GM12878 (cell line): ENCODE results near the gene PCSK2. TPM values are rescaled to one million over a fixed set of nuclear protein-coding genes. Genes with fewer than 3 reads are reported as not detected.

Experiments
- ATAC-seq: fragments of 200-7000 bp; cut with Tn5 transposase; 3 replicates; pipeline ENCODE4 v1.9.1; 2020; ENCODE audit warnings: mild to moderate bottlenecking, moderate library complexity
- BruUV-seq: library from RNA; stranded (reverse); fragments of 400-500 nt; replicated peaks from 2 replicates; lab custom pipeline; 2021; lab: Mats Ljungman, UMichigan
- CTCF ChIA-PET: fragments of 300-600 bp; sonication (Branson Sonifier 250); formaldehyde crosslinking; extraction: SDS; loops from one replicate; lab custom pipeline; 2021; ENCODE audit warnings: inconsistent platforms; lab: Yijun Ruan, JAX
- POLR2A ChIA-PET: fragments of 350-600 bp; formaldehyde crosslinking; extraction: SDS; loops from one replicate; lab custom pipeline; 2021; ENCODE audit warnings: inconsistent platforms; lab: Charles Lee
- RAD21 ChIA-PET: fragments of 300-600 bp; sonication (Branson Sonifier 250); formaldehyde crosslinking; loops from one replicate; lab custom pipeline; 2023; ENCODE audit warnings: antibody characterized with exemption; ENCODE audit not compliant: unreplicated experiment; lab: Charles Lee
- SMC1A ChIA-PET: fragments of 300-600 bp; sonication (Branson Sonifier 250); formaldehyde crosslinking; loops from one replicate; lab custom pipeline; 2023; ENCODE audit not compliant: unreplicated experiment, uncharacterized antibody; lab: Charles Lee
- DNase-seq: peaks from one replicate; pipeline ENCODE4 v3.0.0-alpha.2; 2011; ENCODE audit warnings: low read depth, low spot score
- FAIRE-seq: peaks from 3 replicates; lab custom pipeline; 2011; peaks lifted over from hg19 to GRCh38; lab: Jason Lieb, UNC
- H2AFZ ChIP-seq: 2 replicates; pipeline ENCODE4 v1.6.0; 2011; ENCODE audit warnings: low read depth, low read length, control low read depth; ENCODE audit not compliant: control insufficient read depth
- H3K27ac ChIP-seq: 2 replicates; pipeline ENCODE4 v1.5.1; 2011; ENCODE audit warnings: control low read depth; ENCODE audit not compliant: control insufficient read depth, insufficient read depth
- H3K27me3 ChIP-seq, 2 experiments: replicated peaks in 1 of 2; 2 replicates each; pipeline versions ENCODE4 v1.6.0 to v1.6.1; 2011; ENCODE audit warnings: low read length in 1 of 2; ENCODE audit not compliant: control insufficient read depth in 2 of 2, insufficient read depth in 2 of 2
- H3K36me3 ChIP-seq, 2 experiments: 2 replicates each; pipeline ENCODE4 v1.5.1; 2011; ENCODE audit warnings: low read length in 1 of 2; ENCODE audit not compliant: control insufficient read depth in 2 of 2, insufficient read depth in 2 of 2
- H3K4me1 ChIP-seq: 2 replicates; pipeline ENCODE4 v1.6.1; 2011; ENCODE audit warnings: mild to moderate bottlenecking, low read length, moderate library complexity, mixed read lengths; ENCODE audit not compliant: control insufficient read depth, insufficient read depth
- H3K4me2 ChIP-seq: 2 replicates; pipeline ENCODE4 v1.6.0; 2011; ENCODE audit warnings: control low read depth; ENCODE audit not compliant: control insufficient read depth, insufficient read depth
- H3K4me3 ChIP-seq: fragments of 200-600 bp; sonication (generic); 2 replicates; pipeline ENCODE4 v1.5.1; 2016
- H3K79me2 ChIP-seq: 2 replicates; pipeline ENCODE4 v1.6.0; 2011; ENCODE audit warnings: low read length; ENCODE audit not compliant: control insufficient read depth, insufficient read depth
- H3K9ac ChIP-seq: 2 replicates; pipeline ENCODE4 v1.8.0; 2011; ENCODE audit warnings: low read length, control low read depth, mixed read lengths; ENCODE audit not compliant: control insufficient read depth, insufficient read depth
- H3K9me3 ChIP-seq: replicated peaks from 3 replicates; pipeline ENCODE4 v1.5.1; 2011; ENCODE audit warnings: mild to moderate bottlenecking, low read length; ENCODE audit not compliant: control insufficient read depth, insufficient read depth
- H4K20me1 ChIP-seq: 2 replicates; pipeline ENCODE4 v1.6.0; 2011; ENCODE audit not compliant: control insufficient read depth, insufficient read depth
- ATF3 ChIP-seq: IDR thresholded peaks from 2 replicates; pipeline ENCODE4 v1.6.1; 2011; ENCODE audit warnings: low read depth, mild to moderate bottlenecking, low read length, moderate library complexity, borderline replicate concordance; ENCODE audit errors: extremely low read depth
- CHD4 ChIP-seq: fragments of 200-600 bp; sonication (generic); IDR thresholded peaks from 2 replicates; pipeline ENCODE4 v1.6.1; 2016; ENCODE audit warnings: mild to moderate bottlenecking
- E2F4 ChIP-seq: IDR thresholded peaks from 2 replicates; pipeline ENCODE4 v1.6.1; 2012; ENCODE audit warnings: low read depth, low read length, improper control_type of control experiment
- FOXM1 ChIP-seq: IDR thresholded peaks from 2 replicates; pipeline ENCODE4 v1.6.1; 2012; ENCODE audit warnings: low read depth, mild to moderate bottlenecking, inconsistent platforms, low read length, moderate library complexity
- HDGF ChIP-seq: fragments of 450-650 bp; IDR thresholded peaks from 2 replicates; pipeline ENCODE4 v1.6.1; 2016; ENCODE audit warnings: antibody characterized with exemption
- IKZF2 ChIP-seq, 2 experiments: fragments of 450-650 bp; IDR thresholded peaks; 2 replicates each; pipeline ENCODE4 v1.6.1; 2017; ENCODE audit warnings: mild to moderate bottlenecking in 2 of 2, moderate library complexity in 2 of 2
- NBN ChIP-seq: fragments of 450-650 bp; IDR thresholded peaks from 2 replicates; pipeline ENCODE4 v1.6.1; 2016
- NFXL1 ChIP-seq: fragments of 450-650 bp; IDR thresholded peaks from 2 replicates; pipeline ENCODE4 v1.6.1; 2017; ENCODE audit warnings: antibody characterized with exemption, mild to moderate bottlenecking, borderline replicate concordance
- SKIL ChIP-seq: fragments of 450-650 bp; IDR thresholded peaks from 2 replicates; pipeline ENCODE4 v1.6.1; 2017; ENCODE audit warnings: mild to moderate bottlenecking, low read depth, inconsistent platforms; ENCODE audit not compliant: poor library complexity, severe bottlenecking
- TAF1 ChIP-seq: IDR thresholded peaks from 2 replicates; pipeline ENCODE4 v1.6.1; 2011; ENCODE audit warnings: mild to moderate bottlenecking, low read depth, low read length, borderline replicate concordance
- ZNF24 ChIP-seq: fragments of 450-650 bp; IDR thresholded peaks from 2 replicates; pipeline ENCODE4 v1.6.1; 2017; ENCODE audit warnings: antibody characterized with exemption, mild to moderate bottlenecking
- ZNF384 ChIP-seq: IDR thresholded peaks from 2 replicates; pipeline ENCODE4 v1.6.1; 2012; ENCODE audit warnings: low read depth, mild to moderate bottlenecking, low read length, improper control_type of control experiment, borderline replicate concordance
- WGBS: methylation state at CpG from one replicate; pipeline ENCODE4 v1.1.6; 2016; ENCODE audit warnings: low lambda C conversion rate; ENCODE audit not compliant: insufficient replicate concordance, insufficient coverage; ENCODE audit errors: missing lambda C conversion rate; 5-methylcytosine and 5-hydroxymethylcytosine counted together
- in situ Hi-C: fragments of 300-500 bp; cut with MboI; formaldehyde crosslinking; loops from 9 replicates; pipeline ENCODE4 v1.14.3; 2018; ENCODE audit warnings: mixed read lengths
- intact Hi-C: fragments of 100-400 bp; cut with micrococcal nuclease; formaldehyde crosslinking; loops from one replicate; pipeline ENCODE4 v1.14.2; 2022; ENCODE audit not compliant: unreplicated experiment
- polyA plus RNA-seq, 11 experiments: library from polyadenylated mRNA; depleted of rRNA in 4 of 11; unstranded in 6 of 11; stranded (reverse) in 5 of 11; fragments of >200 nt; fragmentation: Nextera tagmentation in 4 of 11; fragmentation: Illumina TruSeq in 1 of 11; extraction: Ambion mirVana in 4 of 11; extraction: Trizol in 1 of 11; gene quantifications; 1 replicate in 1 of 11; 2 replicates in 10 of 11; pipeline versions ENCODE4 v1.2.1 to v1.2.3, GENCODE V29; 2011 to 2016; ENCODE audit warnings: inconsistent platforms in 2 of 11, missing spikeins in 2 of 11, low read depth in 1 of 11
- total RNA-seq, 4 experiments: library from RNA; depleted of rRNA in 3 of 4; stranded (reverse); fragments of >200 nt in 3 of 4; fragmentation: Illumina TruSeq in 1 of 4; extraction: Trizol in 1 of 4; gene quantifications; 2 replicates each; pipeline versions ENCODE4 v1.2.1 to v1.2.3, GENCODE V29; 2013 to 2021

Gene PCSK2
- total and polyA plus RNA-seq, 10 of the 15 experiments (the other 5 are each of a cell fraction or from before 2014, with no cell fraction given): not detected

GRCh38 chr20:17456279-17456678, 229.4 kb downstream of the PCSK2 start:
- intact Hi-C loops: no loop called here
- Histone ChIP-seq H3K27me3 (no peaks in the 10 kb centered on the region; a peak in 1 of 4 replicates), H4K20me1 (no peaks in the 10 kb centered on the region), H3K36me3 (no peaks in the 10 kb centered on the region), H3K9ac (no peak overlapping the region), H3K79me2 (no peaks in the 10 kb centered on the region), H3K9me3 (no peaks in the 10 kb centered on the region), H2AFZ (no peak overlapping the region), H3K27ac (no peak overlapping the region), H3K4me3 (no peak overlapping the region), H3K4me2 (no peak overlapping the region), H3K4me1 (no peaks in the 10 kb centered on the region)
- ChIA-PET RAD21 (no interaction called here), POLR2A (no interaction called here), CTCF (no interaction called here), SMC1A (no interaction called here)
- DNase-seq (no peak), FAIRE-seq (no peak), ATAC-seq (no peak)
- BruUV-seq: no TSS peak
- TF ChIP-seq CHD4 (no peak), E2F4 (no peak), NFXL1 (no peak), ATF3 (no peak), NBN (no peak), TAF1 (no peak), ZNF24 (no peak), FOXM1 (no peak), HDGF (no peak), SKIL (no peak), IKZF2 (IDR thresholded peaks at IDR 0.05) (no peak), ZNF384 (no peak)
- WGBS: 31% methylated on average over 8 of the region's 8 CpGs
- in situ Hi-C loops: no loop called here
